Stimulated activated CD8-positive, alpha-beta memory T cell treated with anti-CD3 and anti-CD28 coated beads, Interleukin-7, amount 100 ng/mL, for 24 hours (primary cell): Measurements from ENCODE around the gene ICOSLG.
"Not testable (repeated sequence)": the region's sequence is repeated elsewhere in the genome, so short reads cannot be mapped to it uniquely, and the experiment has no call there.

Source experiments
- DNase-seq: peaks from one replicate; pipeline ENCODE4 v3.0.0-alpha.2; 2020; ENCODE audit warnings: low read depth

Gene ICOSLG

GRCh38 chr21:44181506-44181905, 59.2 kb downstream of the ICOSLG start:
- not testable (repeated sequence) for DNase-seq

GRCh38 chr21:44176127-44176526, 64.6 kb downstream of the ICOSLG start:
- not testable (repeated sequence) for DNase-seq

DNA sequence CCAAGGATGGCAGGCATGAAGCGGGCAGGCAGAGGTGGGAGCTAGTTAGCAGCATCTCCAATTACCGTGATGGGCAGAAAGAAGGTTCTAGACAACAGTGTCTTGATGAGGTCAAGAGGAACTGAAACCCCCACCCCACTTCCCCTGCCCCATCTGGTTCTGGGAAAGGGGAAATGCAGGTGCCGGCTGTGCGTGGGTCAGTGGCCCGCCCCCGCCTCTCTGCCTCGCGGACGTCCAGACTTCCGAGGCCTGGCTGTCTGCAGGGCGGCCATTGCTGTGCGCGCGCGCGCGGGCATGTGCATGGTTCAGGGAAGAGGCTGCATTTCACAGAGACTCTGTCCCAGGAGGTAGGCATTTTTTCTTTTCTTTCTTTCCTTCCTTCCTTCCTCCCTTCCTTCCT, 65.6 kb downstream of the ICOSLG start:
- not testable (repeated sequence) for DNase-seq
